K562 (cell line): ENCODE data around the gene PODN. TPM values are rescaled to one million over a fixed set of nuclear protein-coding genes. Genes with fewer than 3 reads are reported as not detected.
A peak's percentile ranks its signal among the peaks of the same experiment; 100 is the strongest.

Experiments used
- ATAC-seq: fragments of 200-7000 bp; cut with Tn5 transposase; 3 replicates; pipeline ENCODE4 v1.9.1; 2020; ENCODE audit warnings: moderate library complexity
- BruUV-seq: library from RNA; stranded (reverse); fragments of 400-500 nt; replicated peaks from 2 replicates; lab custom pipeline; 2021; lab: Mats Ljungman, UMichigan
- CTCF ChIA-PET: fragments of 300-600 bp; formaldehyde crosslinking; extraction: SDS; loops from one replicate; lab custom pipeline; 2021; ENCODE audit warnings: low intra/inter-chr PET ratio; lab: Yijun Ruan, JAX
- POLR2A ChIA-PET: fragments of 300-600, 350-650 bp; sonication (Branson Sonifier 250); formaldehyde crosslinking; extraction: SDS; loops from one replicate; lab custom pipeline; 2021; ENCODE audit warnings: antibody characterized with exemption, inconsistent platforms; lab: Yijun Ruan, JAX
- DNase-seq, 4 experiments: peaks; one replicate each; pipeline versions ENCODE4 v3.0.0 to v3.0.0-alpha.2; 2011 to 2018; ENCODE audit warnings: low spot score in 3 of 4, mixed read lengths in 3 of 4; ENCODE audit errors: extremely low read depth in 1 of 4
- FAIRE-seq: peaks from 2 replicates; lab custom pipeline; 2011; peaks lifted over from hg19 to GRCh38; lab: Jason Lieb, UNC
- H2AFZ ChIP-seq: 2 replicates; pipeline ENCODE4 v1.6.0; 2011; ENCODE audit warnings: low read depth, low read length, control low read depth, inconsistent platforms
- H3K27ac ChIP-seq: fragments of 200-600 bp; 3 replicates; pipeline ENCODE4 v1.8.0; 2011; ENCODE audit warnings: low read depth, mild to moderate bottlenecking, control low read depth, inconsistent platforms, low read length, moderate library complexity, mixed read lengths; ENCODE audit errors: extremely low read depth
- H3K27me3 ChIP-seq, 2 experiments: fragments of 300-600 bp in 1 of 2; 2 replicates in 1 of 2; 3 replicates in 1 of 2; pipeline versions ENCODE4 v1.6.0 to v1.8.0; 2011; ENCODE audit warnings: inconsistent platforms in 2 of 2, low read length in 2 of 2, mild to moderate bottlenecking in 1 of 2, mixed read lengths in 1 of 2, moderate library complexity in 1 of 2; ENCODE audit not compliant: control insufficient read depth in 2 of 2, insufficient read depth in 2 of 2
- H3K36me3 ChIP-seq: fragments of 300-600 bp; 3 replicates; pipeline ENCODE4 v1.8.0; 2011; ENCODE audit warnings: mild to moderate bottlenecking, low read length, inconsistent platforms; ENCODE audit not compliant: control insufficient read depth, insufficient read depth
- H3K4me1 ChIP-seq, 2 experiments: fragments of 200-600 bp in 1 of 2; replicated peaks in 1 of 2; 2 replicates in 1 of 2; 3 replicates in 1 of 2; pipeline versions ENCODE4 v1.5.1 to v1.8.0; 2011; ENCODE audit warnings: inconsistent platforms in 2 of 2, low read length in 2 of 2, mild to moderate bottlenecking in 1 of 2, mixed read lengths in 1 of 2, moderate library complexity in 1 of 2; ENCODE audit not compliant: control insufficient read depth in 2 of 2, insufficient read depth in 2 of 2
- H3K4me2 ChIP-seq: 2 replicates; pipeline ENCODE4 v1.6.1; 2011; ENCODE audit warnings: low read length, control low read depth, inconsistent platforms, mixed read lengths; ENCODE audit not compliant: insufficient read depth
- H3K4me3 ChIP-seq: fragments of 200-600 bp; sonication (generic), shearing (Covaris generic); 2 replicates; pipeline ENCODE4 v1.5.1; 2016; ENCODE audit warnings: control low read depth, inconsistent platforms
- H3K79me2 ChIP-seq: fragments of 200-600 bp; 3 replicates; pipeline ENCODE4 v1.8.0; 2011; ENCODE audit warnings: low read length, inconsistent platforms; ENCODE audit not compliant: control insufficient read depth, insufficient read depth
- H3K9ac ChIP-seq, 2 experiments: 2 replicates each; pipeline versions ENCODE4 v1.6.0 to v1.6.1; 2011; ENCODE audit warnings: low read depth in 2 of 2, low read length in 2 of 2, control low read depth in 1 of 2, inconsistent platforms in 1 of 2, mild to moderate bottlenecking in 1 of 2, mixed read lengths in 1 of 2; ENCODE audit not compliant: insufficient read depth in 1 of 2
- H3K9me1 ChIP-seq: one replicate; pipeline ENCODE4 v1.6.0; 2011; ENCODE audit warnings: inconsistent platforms, mild to moderate bottlenecking, low read length, moderate library complexity; ENCODE audit not compliant: control insufficient read depth, insufficient read depth
- H3K9me3 ChIP-seq: replicated peaks from 2 replicates; pipeline ENCODE4 v1.5.1; 2011; ENCODE audit warnings: low read depth, low read length, inconsistent platforms; ENCODE audit not compliant: control insufficient read depth, insufficient read depth
- H4K20me1 ChIP-seq: replicated peaks from 2 replicates; pipeline ENCODE4 v1.6.1; 2011; ENCODE audit warnings: low read length, inconsistent platforms, mixed read lengths; ENCODE audit not compliant: control insufficient read depth, insufficient read depth
- ZFP36 ChIP-seq: fragments of 150-350 bp; IDR thresholded peaks from 2 replicates; pipeline ENCODE4 v1.6.1; 2018; ENCODE audit warnings: low read length, low read depth; ENCODE audit not compliant: partially characterized antibody
- ZNF436 ChIP-seq: fragments of 250-450, 450-650 bp; sonication (Bioruptor Pico); formaldehyde crosslinking; IDR thresholded peaks from 2 replicates; pipeline ENCODE4 v1.7.0; 2020; ENCODE audit warnings: mild to moderate bottlenecking
- WGBS: fragments of 100-300 bp; shearing (Covaris generic); methylation state at CpG from one replicate; pipeline ENCODE4 v1.1.6; 2016; ENCODE audit warnings: low coverage, mixed read lengths; ENCODE audit not compliant: insufficient coverage; ENCODE audit errors: missing lambda C conversion rate; 5-methylcytosine and 5-hydroxymethylcytosine counted together
- in situ Hi-C: fragments of 300-500 bp; cut with MboI; formaldehyde crosslinking; loops from 4 replicates; pipeline ENCODE4 v1.15.0; 2018; ENCODE audit warnings: inconsistent platforms, mixed read lengths
- intact Hi-C: fragments of 100-400 bp; cut with micrococcal nuclease; formaldehyde crosslinking; loops from 2 replicates; pipeline ENCODE4 v1.14.2; 2022
- polyA plus RNA-seq, 8 experiments: library from polyadenylated mRNA; depleted of rRNA in 4 of 8; stranded (reverse) in 5 of 8; unstranded in 3 of 8; fragments of >200 nt; fragmentation: Nextera tagmentation in 2 of 8; fragmentation: Illumina TruSeq in 1 of 8; extraction: Ambion mirVana in 2 of 8; extraction: Trizol in 1 of 8; gene quantifications; 2 replicates each; pipeline versions ENCODE4 v1.2.1 to v1.2.3, GENCODE V29; 2011 to 2014; ENCODE audit warnings: inconsistent platforms in 1 of 8, missing spikeins in 1 of 8
- total RNA-seq, 7 experiments: library from RNA; depleted of rRNA in 6 of 7; stranded (reverse); fragments of >200 nt in 6 of 7; fragmentation: Illumina TruSeq in 2 of 7; extraction: Trizol in 2 of 7; gene quantifications; 2 replicates each; pipeline versions ENCODE4 v1.2.1 to v1.2.3, GENCODE V29; 2011 to 2021; ENCODE audit warnings: low replicate concordance in 1 of 7
- TF ChIP-seq, protein P1 (sequence below), 2 experiments: fragments of 450-650 bp in 1 of 2; sonication (generic) in 1 of 2; formaldehyde crosslinking in 1 of 2; IDR thresholded peaks in 1 of 2; conservative IDR thresholded peaks in 1 of 2; 2 replicates each; pipeline versions ENCODE4 v1.6.1 to v1.8.1; 2016 to 2023; ENCODE audit warnings: mild to moderate bottlenecking in 2 of 2, moderate library complexity in 2 of 2, inconsistent platforms in 1 of 2, missing genetic modification reagents in 1 of 2

Gene PODN
- total and polyA plus RNA-seq, 9 of the 15 experiments (the other 6 are each of a cell fraction or from before 2014, with no cell fraction given): not detected

DNA sequence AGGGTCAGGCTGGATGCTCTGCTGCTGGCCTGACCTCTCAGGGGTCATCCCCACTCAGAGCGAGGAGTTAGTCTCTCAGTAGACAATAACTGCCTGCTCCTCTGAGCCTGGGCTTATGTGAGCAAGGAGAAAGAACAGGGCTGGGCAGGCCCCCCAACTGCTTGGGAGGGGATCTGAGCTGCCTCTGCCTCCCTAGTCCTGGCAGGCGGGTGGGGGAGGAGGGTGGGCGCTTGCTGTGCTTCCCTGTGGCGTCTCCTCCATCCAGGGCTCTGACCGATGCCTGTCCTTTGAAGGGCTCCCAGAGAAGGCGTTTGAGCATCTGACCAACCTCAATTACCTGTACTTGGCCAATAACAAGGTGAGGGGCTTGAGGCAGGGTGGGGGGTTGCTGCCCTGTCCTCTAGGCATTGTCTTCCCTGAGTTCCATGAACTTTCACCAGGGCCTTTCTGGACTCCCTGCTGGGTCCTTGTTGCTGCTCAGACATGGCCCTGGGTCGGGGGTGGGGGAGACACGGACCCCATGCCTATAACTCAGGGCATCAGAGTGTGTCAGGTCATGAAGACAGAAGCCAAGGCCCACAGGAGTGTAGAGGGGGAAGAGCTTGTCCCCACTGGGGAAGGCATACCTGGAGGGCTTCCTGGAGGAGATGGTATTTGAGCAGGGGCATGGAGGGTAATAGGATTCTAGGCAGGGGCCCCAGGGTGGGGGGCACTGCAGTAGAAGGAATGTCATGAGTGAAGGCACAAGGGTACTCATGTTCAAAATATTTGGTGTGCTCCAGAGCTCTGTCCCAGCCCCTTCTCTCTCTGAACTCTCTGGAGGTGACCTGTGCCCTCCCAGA is 12.5 kb downstream of the PODN start:
- intact Hi-C loops: no loop called here
- BruUV-seq: no TSS peak
- WGBS: 14% methylated on average over 6 of the region's 8 CpGs
- H3K4me1 ChIP-seq: peaks cover 0 to 34% of the 10 kb centered on the region in 2 experiments; a peak in 1 of 5 replicates
- no peaks in the 10 kb centered on the region for H3K9me3 ChIP-seq
- no peaks in the 10 kb centered on the region for H3K36me3 ChIP-seq
- no peaks in the 10 kb centered on the region for H3K79me2 ChIP-seq
- POLR2A ChIA-PET: interaction anchor here (0.6 to 1.2 kb wide), 3 partner anchors 13 to 1044 kb away, joined by 3 to 4 read pairs (median 4); no protein-coding TSS in a partner anchor
- TF ChIP-seq ZFP36 (peak; percentile 96), ZNF436 (CRISPR knock-in tag) (0 out of 2 replicates have a peak, but pooled peaks have one; percentile 11)
- TF ChIP-seq, protein P1, sequence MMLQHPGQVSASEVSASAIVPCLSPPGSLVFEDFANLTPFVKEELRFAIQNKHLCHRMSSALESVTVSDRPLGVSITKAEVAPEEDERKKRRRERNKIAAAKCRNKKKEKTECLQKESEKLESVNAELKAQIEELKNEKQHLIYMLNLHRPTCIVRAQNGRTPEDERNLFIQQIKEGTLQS (IDR thresholded peaks at IDR 0.05): no peak
- TF ChIP-seq, protein P1 (CRISPR knock-in tag; conservative IDR thresholded peaks at IDR 0.05): no peak
- no peaks in the 10 kb centered on the region for H3K9me1 ChIP-seq
- no peak overlapping the region for H2AFZ ChIP-seq
- no peak overlapping the region for H3K4me2 ChIP-seq
- no peak overlapping the region for H3K27ac ChIP-seq
- DNase-seq: no peak
- ATAC-seq: no peak
- no peak for FAIRE-seq
- H3K9ac ChIP-seq: 0 out of 4 replicates have a peak overlapping the region, but pooled peaks of 1 of the 2 experiments have one; percentile 37
- H3K4me3 ChIP-seq: no peak overlapping the region
- no peaks in the 10 kb centered on the region for H4K20me1 ChIP-seq
- in situ Hi-C loops: loop anchor here (5.0 kb wide), 1 partner anchor 48 kb away; no protein-coding TSS in a partner anchor
- CTCF ChIA-PET: no interaction called here
- H3K27me3 ChIP-seq: peaks cover 7 to 30% of the 10 kb centered on the region in 2 experiments; a peak in 3 of 5 replicates
